Fibroblast of lung (primary cell): ENCODE measurements around the gene ARID1B. TPM values are rescaled to one million over a fixed set of nuclear protein-coding genes. Genes with fewer than 3 reads are reported as not detected.

Experiments
- DNase-seq, 2 donors: peaks; one replicate each; pipeline versions ENCODE4 v3.0.0 to v3.0.0-alpha.2; 2010; ENCODE audit warnings: low read depth in 2 of 2
- H2AFZ ChIP-seq: 2 replicates; pipeline ENCODE4 v1.5.1; 2012; ENCODE audit warnings: low read length, control low read depth, inconsistent platforms
- H3K27ac ChIP-seq: 2 replicates; pipeline ENCODE4 v1.5.1; 2011; ENCODE audit warnings: low read length, control low read depth; ENCODE audit not compliant: insufficient read depth
- H3K27me3 ChIP-seq: 2 replicates; pipeline ENCODE4 v1.5.1; 2011; ENCODE audit warnings: mild to moderate bottlenecking, low read length; ENCODE audit not compliant: control insufficient read depth, insufficient read depth
- H3K36me3 ChIP-seq: 2 replicates; pipeline ENCODE4 v1.5.1; 2011; ENCODE audit warnings: low read length; ENCODE audit not compliant: control insufficient read depth, insufficient read depth
- H3K4me1 ChIP-seq: 2 replicates; pipeline ENCODE4 v1.5.1; 2011; ENCODE audit warnings: low read length; ENCODE audit not compliant: control insufficient read depth, insufficient read depth; ENCODE audit errors: extremely low read depth
- H3K4me2 ChIP-seq: 2 replicates; pipeline ENCODE4 v1.5.1; 2011; ENCODE audit warnings: low read length, control low read depth; ENCODE audit not compliant: insufficient read depth; ENCODE audit errors: extremely low read depth
- H3K4me3 ChIP-seq, 4 experiments: fragments of 200-600 bp in 1 of 4; sonication (generic) in 1 of 4; replicated peaks in 1 of 4; 2 replicates each; pipeline ENCODE4 v1.5.1; 2011 to 2016; ENCODE audit warnings: low read length in 4 of 4, low read depth in 3 of 4, mild to moderate bottlenecking in 3 of 4, control low read depth in 2 of 4, inconsistent platforms in 1 of 4, mixed read lengths in 1 of 4; ENCODE audit not compliant: insufficient read depth in 1 of 4; ENCODE audit errors: control extremely low read depth in 1 of 4
- H3K79me2 ChIP-seq: 2 replicates; pipeline ENCODE4 v1.5.1; 2012; ENCODE audit warnings: mild to moderate bottlenecking, low read length, inconsistent platforms; ENCODE audit not compliant: control insufficient read depth, insufficient read depth
- H3K9ac ChIP-seq: 2 replicates; pipeline ENCODE4 v1.5.1; 2011; ENCODE audit warnings: mild to moderate bottlenecking, low read length, control low read depth; ENCODE audit not compliant: insufficient read depth
- H3K9me3 ChIP-seq: 2 replicates; pipeline ENCODE4 v1.5.1; 2012; ENCODE audit warnings: low read depth, low read length; ENCODE audit not compliant: control insufficient read depth, insufficient read depth
- H4K20me1 ChIP-seq: 2 replicates; pipeline ENCODE4 v1.5.1; 2011; ENCODE audit warnings: low read length; ENCODE audit not compliant: control insufficient read depth, insufficient read depth; ENCODE audit errors: extremely low read depth
- EZH2 ChIP-seq: IDR thresholded peaks from 2 replicates; pipeline ENCODE4 v1.5.1; 2012; ENCODE audit warnings: low read length, control low read depth, mild to moderate bottlenecking; ENCODE audit errors: missing control alignments
- polyA plus RNA-seq, 2 donors: library from polyadenylated mRNA; depleted of rRNA in 1 of 2; stranded (reverse) in 1 of 2; unstranded in 1 of 2; fragments of >200 nt; gene quantifications; 2 replicates each; pipeline ENCODE4 v1.2.1, GENCODE V29; 2011 to 2012; ENCODE audit warnings: missing spikeins in 1 of 2
- total RNA-seq: library from RNA; depleted of rRNA; stranded (reverse); fragments of >200 nt; gene quantifications from 2 replicates; pipeline ENCODE4 v1.2.1, GENCODE V29; 2014
- TF ChIP-seq, protein P1 (sequence below), 2 donors: IDR thresholded peaks in 1 of 2; conservative IDR thresholded peaks in 1 of 2; 1 replicate in 1 of 2; 2 replicates in 1 of 2; pipeline ENCODE4 v1.5.1; 2011 to 2012; ENCODE audit warnings: low read length in 2 of 2, control low read depth in 1 of 2, inconsistent platforms in 1 of 2, low read depth in 1 of 2, mild to moderate bottlenecking in 1 of 2

The ARID1B gene
- total and polyA plus RNA-seq, 2 donors (not counting 1 experiment from before 2014, with no cell fraction given): 15.4 to 41.9 TPM

GRCh38 chr6:156976216-156977127, 199.3 kb downstream of the ARID1B start:
- Histone ChIP-seq H4K20me1 (no peaks in the 10 kb centered on the region), H3K27ac (peak overlapping the region; percentile 62)

GRCh38 chr6:156977527-156978291, 200.5 kb downstream of the ARID1B start:
- Histone ChIP-seq H3K36me3 (no peaks in the 10 kb centered on the region), H3K9ac (no peak overlapping the region), H3K4me1 (peaks cover 2% of the 10 kb centered on the region), H3K27ac (no peak overlapping the region), H3K27me3 (no peaks in the 10 kb centered on the region), H2AFZ (peak overlapping the region; percentile 27), H3K4me2 (peak overlapping the region; percentile 40), H4K20me1 (no peaks in the 10 kb centered on the region), H3K79me2 (peaks cover 22% of the 10 kb centered on the region), H3K4me3 (no peak overlapping the region), H3K9me3 (no peaks in the 10 kb centered on the region)
- TF ChIP-seq EZH2: no peak
- TF ChIP-seq, protein P1, sequence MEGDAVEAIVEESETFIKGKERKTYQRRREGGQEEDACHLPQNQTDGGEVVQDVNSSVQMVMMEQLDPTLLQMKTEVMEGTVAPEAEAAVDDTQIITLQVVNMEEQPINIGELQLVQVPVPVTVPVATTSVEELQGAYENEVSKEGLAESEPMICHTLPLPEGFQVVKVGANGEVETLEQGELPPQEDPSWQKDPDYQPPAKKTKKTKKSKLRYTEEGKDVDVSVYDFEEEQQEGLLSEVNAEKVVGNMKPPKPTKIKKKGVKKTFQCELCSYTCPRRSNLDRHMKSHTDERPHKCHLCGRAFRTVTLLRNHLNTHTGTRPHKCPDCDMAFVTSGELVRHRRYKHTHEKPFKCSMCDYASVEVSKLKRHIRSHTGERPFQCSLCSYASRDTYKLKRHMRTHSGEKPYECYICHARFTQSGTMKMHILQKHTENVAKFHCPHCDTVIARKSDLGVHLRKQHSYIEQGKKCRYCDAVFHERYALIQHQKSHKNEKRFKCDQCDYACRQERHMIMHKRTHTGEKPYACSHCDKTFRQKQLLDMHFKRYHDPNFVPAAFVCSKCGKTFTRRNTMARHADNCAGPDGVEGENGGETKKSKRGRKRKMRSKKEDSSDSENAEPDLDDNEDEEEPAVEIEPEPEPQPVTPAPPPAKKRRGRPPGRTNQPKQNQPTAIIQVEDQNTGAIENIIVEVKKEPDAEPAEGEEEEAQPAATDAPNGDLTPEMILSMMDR (conservative IDR thresholded peaks at IDR 0.05 in 1 of 2, IDR thresholded peaks at IDR 0.05 in 1 of 2; ENCODE audit: low read depth in 1 of 2, low read length in 2 of 2): no peak
- peak; percentile 53 for DNase-seq

More at GRCh38 chr6:156976216-156977127, 199.3 kb downstream of the ARID1B start:
- no peaks in the 10 kb centered on the region for H3K27me3 ChIP-seq
- TF ChIP-seq EZH2: no peak
- TF ChIP-seq, protein P1 (conservative IDR thresholded peaks at IDR 0.05 in 1 of 2, IDR thresholded peaks at IDR 0.05 in 1 of 2; ENCODE audit: low read depth in 1 of 2, low read length in 2 of 2): no peak
- H3K79me2 ChIP-seq: peaks cover 25% of the 10 kb centered on the region
- H3K9me3 ChIP-seq: no peaks in the 10 kb centered on the region
- H3K4me2 ChIP-seq: peak overlapping the region; percentile 21
- H3K4me3 ChIP-seq: peak overlapping the region; percentile 20 to 49 (median 31)
- peaks cover 2% of the 10 kb centered on the region for H3K4me1 ChIP-seq
- peak in 1 of 2 donors; percentile 63 for DNase-seq
- peak overlapping the region; percentile 34 for H3K9ac ChIP-seq
- H3K36me3 ChIP-seq: no peaks in the 10 kb centered on the region
- H2AFZ ChIP-seq: peak overlapping the region; percentile 7

DNA sequence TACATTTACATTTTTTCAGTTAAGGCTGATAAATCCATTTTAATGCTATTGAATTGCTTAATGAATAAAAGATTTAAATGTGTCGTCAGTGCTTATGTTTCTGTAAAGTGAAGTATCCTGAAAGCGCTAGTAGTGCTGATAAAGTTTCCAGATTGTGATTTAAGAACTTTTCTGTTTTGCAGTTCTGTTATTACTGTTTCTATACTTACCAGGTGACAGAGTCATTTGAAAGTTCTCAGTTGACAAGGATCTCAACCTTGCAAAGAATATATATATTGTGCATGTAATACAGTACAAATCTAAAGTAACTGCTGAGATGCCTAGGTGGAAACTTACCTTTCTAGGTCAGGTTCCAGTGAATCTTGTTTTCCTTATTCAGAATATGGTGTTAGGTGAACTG, 201.8 kb downstream of the ARID1B start:
- no peaks in the 10 kb centered on the region for H4K20me1 ChIP-seq
- no peaks in the 10 kb centered on the region for H3K36me3 ChIP-seq
- DNase-seq: no peak
- H3K27ac ChIP-seq: no peak overlapping the region
- no peak overlapping the region for H3K9ac ChIP-seq
- H3K27me3 ChIP-seq: no peaks in the 10 kb centered on the region
- H2AFZ ChIP-seq: no peak overlapping the region
- H3K4me1 ChIP-seq: peaks cover 2% of the 10 kb centered on the region
- no peak overlapping the region for H3K4me2 ChIP-seq
- no peaks in the 10 kb centered on the region for H3K9me3 ChIP-seq
- peaks cover 24% of the 10 kb centered on the region for H3K79me2 ChIP-seq
- no peak for TF ChIP-seq EZH2
- TF ChIP-seq, protein P1 (conservative IDR thresholded peaks at IDR 0.05 in 1 of 2, IDR thresholded peaks at IDR 0.05 in 1 of 2; ENCODE audit: low read depth in 1 of 2, low read length in 2 of 2): no peak
- H3K4me3 ChIP-seq: no peak overlapping the region
